K562 (cell line): Measurements from ENCODE around the gene IRF2. TPM values are rescaled to one million over a fixed set of nuclear protein-coding genes. Genes with fewer than 3 reads are reported as not detected.

ENCODE experiments used
- CTBP1 ChIP-seq: fragments of 450-650 bp; IDR thresholded peaks from 2 replicates; pipeline ENCODE4 v1.6.1; 2016; ENCODE audit warnings: borderline replicate concordance
- FOSL1 ChIP-seq: fragments of 200-800 bp; sonication (Bioruptor generic); conservative IDR thresholded peaks from 2 replicates; pipeline ENCODE4 v1.6.1; 2016; ENCODE audit warnings: missing genetic modification characterization, missing compliant biosample characterization
- GABPA ChIP-seq: fragments of 200-800 bp; sonication (Bioruptor generic); conservative IDR thresholded peaks from 2 replicates; pipeline ENCODE4 v1.6.1; 2016; ENCODE audit warnings: low read depth, missing genetic modification characterization, missing compliant biosample characterization
- PCBP1 ChIP-seq: fragments of 200-400 bp; formaldehyde crosslinking; IDR thresholded peaks from 2 replicates; pipeline ENCODE4 v1.6.1; 2018; ENCODE audit warnings: mild to moderate bottlenecking, low read depth, low read length; ENCODE audit not compliant: poor library complexity, severe bottlenecking
- SAP30 ChIP-seq: fragments of 200-600 bp; sonication (generic); IDR thresholded peaks from 2 replicates; pipeline ENCODE4 v1.6.1; 2012; ENCODE audit warnings: borderline replicate concordance, low read depth, mild to moderate bottlenecking, moderate library complexity, low read length, control low read depth, inconsistent platforms; ENCODE audit not compliant: insufficient read depth, poor library complexity, severe bottlenecking
- SIN3B ChIP-seq: fragments of 450-650 bp; IDR thresholded peaks from 2 replicates; pipeline ENCODE4 v1.6.1; 2017; ENCODE audit warnings: low read depth, mild to moderate bottlenecking, moderate library complexity
- TBP ChIP-seq: optimal IDR thresholded peaks from 2 replicates; pipeline ENCODE3; 2011; ENCODE audit warnings: low read depth, low read length, improper control_type of control experiment
- TEAD2 ChIP-seq: fragments of 450-650 bp; IDR thresholded peaks from 2 replicates; pipeline ENCODE4 v1.6.1; 2016; ENCODE audit warnings: missing genetic modification characterization, control low read depth, missing compliant biosample characterization
- polyA plus RNA-seq, 8 experiments: library from polyadenylated mRNA; depleted of rRNA in 4 of 8; stranded (reverse) in 5 of 8; unstranded in 3 of 8; fragments of >200 nt; fragmentation: Nextera tagmentation in 2 of 8; fragmentation: Illumina TruSeq in 1 of 8; extraction: Ambion mirVana in 2 of 8; extraction: Trizol in 1 of 8; gene quantifications; 2 replicates each; pipeline versions ENCODE4 v1.2.1 to v1.2.3, GENCODE V29; 2011 to 2014; ENCODE audit warnings: inconsistent platforms in 1 of 8, missing spikeins in 1 of 8
- total RNA-seq, 7 experiments: library from RNA; depleted of rRNA in 6 of 7; stranded (reverse); fragments of >200 nt in 6 of 7; fragmentation: Illumina TruSeq in 2 of 7; extraction: Trizol in 2 of 7; gene quantifications; 2 replicates each; pipeline versions ENCODE4 v1.2.1 to v1.2.3, GENCODE V29; 2011 to 2021; ENCODE audit warnings: low replicate concordance in 1 of 7
- TF ChIP-seq, protein P1 (sequence below): sonication (generic); formaldehyde crosslinking; IDR thresholded peaks from 2 replicates; pipeline ENCODE4 v1.8.0; 2022; ENCODE audit warnings: mild to moderate bottlenecking, missing genetic modification reagents
- TF ChIP-seq, protein P2 (sequence below): fragments of 450-650 bp; IDR thresholded peaks from 2 replicates; pipeline ENCODE4 v1.6.1; 2016; ENCODE audit warnings: mild to moderate bottlenecking, moderate library complexity

IRF2 gene
- total and polyA plus RNA-seq, 9 of the 15 experiments (the other 6 are each of a cell fraction or from before 2014, with no cell fraction given): 7.1 to 17.1 (median 11.3) TPM

DNA sequence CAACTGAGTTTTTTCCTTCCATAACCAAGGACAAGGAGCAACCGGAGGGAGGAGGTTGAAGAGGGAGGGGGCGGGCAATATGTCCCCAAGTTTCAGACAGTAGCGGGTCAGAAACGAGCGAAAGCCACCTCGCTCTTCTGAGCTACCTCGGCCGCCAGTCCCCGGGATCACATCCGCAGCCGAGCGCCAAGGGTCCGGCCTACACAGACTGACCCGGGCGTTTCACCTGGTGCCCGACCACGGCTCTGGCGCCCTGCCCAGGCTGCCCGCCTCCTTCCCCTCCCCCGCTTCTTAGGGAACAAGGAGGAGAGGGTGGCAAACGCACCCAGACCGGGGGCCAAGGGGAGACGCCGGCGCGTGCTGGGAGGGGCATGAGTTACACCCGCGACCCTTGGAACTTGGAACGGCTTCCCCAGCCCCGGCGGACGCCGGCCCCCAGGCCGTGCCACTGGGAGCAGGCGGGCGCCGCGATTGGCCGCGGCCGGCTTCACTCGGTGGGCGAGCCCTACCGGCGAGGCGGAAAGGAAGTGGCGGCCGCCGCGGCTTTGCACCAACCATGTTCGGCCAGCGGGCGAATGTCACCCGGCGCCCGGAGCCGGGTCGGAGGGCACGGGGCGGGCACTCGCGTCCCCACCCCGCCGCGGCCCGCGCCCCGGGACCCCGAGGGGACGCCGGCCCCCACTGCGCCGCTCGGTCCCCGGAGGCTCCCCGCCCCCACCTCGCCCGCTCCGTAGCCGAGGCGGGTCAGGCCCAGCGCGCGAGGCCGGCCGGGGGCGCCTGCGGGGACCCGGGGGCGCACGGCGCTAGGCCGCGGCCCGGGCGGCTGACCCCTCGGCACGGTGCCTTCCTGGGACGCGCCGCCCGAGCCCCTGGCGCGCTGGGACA lies 1.5 kb downstream of the IRF2 start (continued):
- TF ChIP-seq, protein P1, sequence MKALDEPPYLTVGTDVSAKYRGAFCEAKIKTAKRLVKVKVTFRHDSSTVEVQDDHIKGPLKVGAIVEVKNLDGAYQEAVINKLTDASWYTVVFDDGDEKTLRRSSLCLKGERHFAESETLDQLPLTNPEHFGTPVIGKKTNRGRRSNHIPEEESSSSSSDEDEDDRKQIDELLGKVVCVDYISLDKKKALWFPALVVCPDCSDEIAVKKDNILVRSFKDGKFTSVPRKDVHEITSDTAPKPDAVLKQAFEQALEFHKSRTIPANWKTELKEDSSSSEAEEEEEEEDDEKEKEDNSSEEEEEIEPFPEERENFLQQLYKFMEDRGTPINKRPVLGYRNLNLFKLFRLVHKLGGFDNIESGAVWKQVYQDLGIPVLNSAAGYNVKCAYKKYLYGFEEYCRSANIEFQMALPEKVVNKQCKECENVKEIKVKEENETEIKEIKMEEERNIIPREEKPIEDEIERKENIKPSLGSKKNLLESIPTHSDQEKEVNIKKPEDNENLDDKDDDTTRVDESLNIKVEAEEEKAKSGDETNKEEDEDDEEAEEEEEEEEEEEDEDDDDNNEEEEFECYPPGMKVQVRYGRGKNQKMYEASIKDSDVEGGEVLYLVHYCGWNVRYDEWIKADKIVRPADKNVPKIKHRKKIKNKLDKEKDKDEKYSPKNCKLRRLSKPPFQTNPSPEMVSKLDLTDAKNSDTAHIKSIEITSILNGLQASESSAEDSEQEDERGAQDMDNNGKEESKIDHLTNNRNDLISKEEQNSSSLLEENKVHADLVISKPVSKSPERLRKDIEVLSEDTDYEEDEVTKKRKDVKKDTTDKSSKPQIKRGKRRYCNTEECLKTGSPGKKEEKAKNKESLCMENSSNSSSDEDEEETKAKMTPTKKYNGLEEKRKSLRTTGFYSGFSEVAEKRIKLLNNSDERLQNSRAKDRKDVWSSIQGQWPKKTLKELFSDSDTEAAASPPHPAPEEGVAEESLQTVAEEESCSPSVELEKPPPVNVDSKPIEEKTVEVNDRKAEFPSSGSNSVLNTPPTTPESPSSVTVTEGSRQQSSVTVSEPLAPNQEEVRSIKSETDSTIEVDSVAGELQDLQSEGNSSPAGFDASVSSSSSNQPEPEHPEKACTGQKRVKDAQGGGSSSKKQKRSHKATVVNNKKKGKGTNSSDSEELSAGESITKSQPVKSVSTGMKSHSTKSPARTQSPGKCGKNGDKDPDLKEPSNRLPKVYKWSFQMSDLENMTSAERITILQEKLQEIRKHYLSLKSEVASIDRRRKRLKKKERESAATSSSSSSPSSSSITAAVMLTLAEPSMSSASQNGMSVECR (CRISPR knock-in tag): peak; percentile 42; the same call in 1 of the 2 replicates
- TF ChIP-seq, protein P2, sequence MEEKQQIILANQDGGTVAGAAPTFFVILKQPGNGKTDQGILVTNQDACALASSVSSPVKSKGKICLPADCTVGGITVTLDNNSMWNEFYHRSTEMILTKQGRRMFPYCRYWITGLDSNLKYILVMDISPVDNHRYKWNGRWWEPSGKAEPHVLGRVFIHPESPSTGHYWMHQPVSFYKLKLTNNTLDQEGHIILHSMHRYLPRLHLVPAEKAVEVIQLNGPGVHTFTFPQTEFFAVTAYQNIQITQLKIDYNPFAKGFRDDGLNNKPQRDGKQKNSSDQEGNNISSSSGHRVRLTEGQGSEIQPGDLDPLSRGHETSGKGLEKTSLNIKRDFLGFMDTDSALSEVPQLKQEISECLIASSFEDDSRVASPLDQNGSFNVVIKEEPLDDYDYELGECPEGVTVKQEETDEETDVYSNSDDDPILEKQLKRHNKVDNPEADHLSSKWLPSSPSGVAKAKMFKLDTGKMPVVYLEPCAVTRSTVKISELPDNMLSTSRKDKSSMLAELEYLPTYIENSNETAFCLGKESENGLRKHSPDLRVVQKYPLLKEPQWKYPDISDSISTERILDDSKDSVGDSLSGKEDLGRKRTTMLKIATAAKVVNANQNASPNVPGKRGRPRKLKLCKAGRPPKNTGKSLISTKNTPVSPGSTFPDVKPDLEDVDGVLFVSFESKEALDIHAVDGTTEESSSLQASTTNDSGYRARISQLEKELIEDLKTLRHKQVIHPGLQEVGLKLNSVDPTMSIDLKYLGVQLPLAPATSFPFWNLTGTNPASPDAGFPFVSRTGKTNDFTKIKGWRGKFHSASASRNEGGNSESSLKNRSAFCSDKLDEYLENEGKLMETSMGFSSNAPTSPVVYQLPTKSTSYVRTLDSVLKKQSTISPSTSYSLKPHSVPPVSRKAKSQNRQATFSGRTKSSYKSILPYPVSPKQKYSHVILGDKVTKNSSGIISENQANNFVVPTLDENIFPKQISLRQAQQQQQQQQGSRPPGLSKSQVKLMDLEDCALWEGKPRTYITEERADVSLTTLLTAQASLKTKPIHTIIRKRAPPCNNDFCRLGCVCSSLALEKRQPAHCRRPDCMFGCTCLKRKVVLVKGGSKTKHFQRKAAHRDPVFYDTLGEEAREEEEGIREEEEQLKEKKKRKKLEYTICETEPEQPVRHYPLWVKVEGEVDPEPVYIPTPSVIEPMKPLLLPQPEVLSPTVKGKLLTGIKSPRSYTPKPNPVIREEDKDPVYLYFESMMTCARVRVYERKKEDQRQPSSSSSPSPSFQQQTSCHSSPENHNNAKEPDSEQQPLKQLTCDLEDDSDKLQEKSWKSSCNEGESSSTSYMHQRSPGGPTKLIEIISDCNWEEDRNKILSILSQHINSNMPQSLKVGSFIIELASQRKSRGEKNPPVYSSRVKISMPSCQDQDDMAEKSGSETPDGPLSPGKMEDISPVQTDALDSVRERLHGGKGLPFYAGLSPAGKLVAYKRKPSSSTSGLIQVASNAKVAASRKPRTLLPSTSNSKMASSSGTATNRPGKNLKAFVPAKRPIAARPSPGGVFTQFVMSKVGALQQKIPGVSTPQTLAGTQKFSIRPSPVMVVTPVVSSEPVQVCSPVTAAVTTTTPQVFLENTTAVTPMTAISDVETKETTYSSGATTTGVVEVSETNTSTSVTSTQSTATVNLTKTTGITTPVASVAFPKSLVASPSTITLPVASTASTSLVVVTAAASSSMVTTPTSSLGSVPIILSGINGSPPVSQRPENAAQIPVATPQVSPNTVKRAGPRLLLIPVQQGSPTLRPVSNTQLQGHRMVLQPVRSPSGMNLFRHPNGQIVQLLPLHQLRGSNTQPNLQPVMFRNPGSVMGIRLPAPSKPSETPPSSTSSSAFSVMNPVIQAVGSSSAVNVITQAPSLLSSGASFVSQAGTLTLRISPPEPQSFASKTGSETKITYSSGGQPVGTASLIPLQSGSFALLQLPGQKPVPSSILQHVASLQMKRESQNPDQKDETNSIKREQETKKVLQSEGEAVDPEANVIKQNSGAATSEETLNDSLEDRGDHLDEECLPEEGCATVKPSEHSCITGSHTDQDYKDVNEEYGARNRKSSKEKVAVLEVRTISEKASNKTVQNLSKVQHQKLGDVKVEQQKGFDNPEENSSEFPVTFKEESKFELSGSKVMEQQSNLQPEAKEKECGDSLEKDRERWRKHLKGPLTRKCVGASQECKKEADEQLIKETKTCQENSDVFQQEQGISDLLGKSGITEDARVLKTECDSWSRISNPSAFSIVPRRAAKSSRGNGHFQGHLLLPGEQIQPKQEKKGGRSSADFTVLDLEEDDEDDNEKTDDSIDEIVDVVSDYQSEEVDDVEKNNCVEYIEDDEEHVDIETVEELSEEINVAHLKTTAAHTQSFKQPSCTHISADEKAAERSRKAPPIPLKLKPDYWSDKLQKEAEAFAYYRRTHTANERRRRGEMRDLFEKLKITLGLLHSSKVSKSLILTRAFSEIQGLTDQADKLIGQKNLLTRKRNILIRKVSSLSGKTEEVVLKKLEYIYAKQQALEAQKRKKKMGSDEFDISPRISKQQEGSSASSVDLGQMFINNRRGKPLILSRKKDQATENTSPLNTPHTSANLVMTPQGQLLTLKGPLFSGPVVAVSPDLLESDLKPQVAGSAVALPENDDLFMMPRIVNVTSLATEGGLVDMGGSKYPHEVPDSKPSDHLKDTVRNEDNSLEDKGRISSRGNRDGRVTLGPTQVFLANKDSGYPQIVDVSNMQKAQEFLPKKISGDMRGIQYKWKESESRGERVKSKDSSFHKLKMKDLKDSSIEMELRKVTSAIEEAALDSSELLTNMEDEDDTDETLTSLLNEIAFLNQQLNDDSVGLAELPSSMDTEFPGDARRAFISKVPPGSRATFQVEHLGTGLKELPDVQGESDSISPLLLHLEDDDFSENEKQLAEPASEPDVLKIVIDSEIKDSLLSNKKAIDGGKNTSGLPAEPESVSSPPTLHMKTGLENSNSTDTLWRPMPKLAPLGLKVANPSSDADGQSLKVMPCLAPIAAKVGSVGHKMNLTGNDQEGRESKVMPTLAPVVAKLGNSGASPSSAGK: no peak
- no peak for TF ChIP-seq TEAD2 (tag)
- TF ChIP-seq SAP30: peak; percentile 46
- 0 out of 2 replicates have a peak, but pooled peaks have one; percentile 17 for TF ChIP-seq CTBP1
- peak; percentile 73 for TF ChIP-seq GABPA
- TF ChIP-seq TBP: peak; percentile 24
- no peak for TF ChIP-seq FOSL1 (tag)
- peak; percentile 11 for TF ChIP-seq PCBP1
- TF ChIP-seq SIN3B: 0 out of 2 replicates have a peak, but pooled peaks have one; percentile 36
